ENCODE measurements around the gene SSU72. TPM values are rescaled to one million over a fixed set of nuclear protein-coding genes. Genes with fewer than 3 reads are reported as not detected.
"Not testable (repeated sequence)": the region's sequence is repeated elsewhere in the genome, so short reads cannot be mapped to it uniquely, and the experiment has no call there.

The SSU72 gene
- total RNA-seq, 1 experiment from 2014 or later = 145 TPM

- H3F3A ChIP-seq (ENCODE audit: insufficient read depth, low read depth) = peaks cover 7% of the 10 kb centered on the region; the same call in 1 of the 2 replicates
- H3K27ac ChIP-seq = no peak overlapping the region
- H3K9me2 ChIP-seq (ENCODE audit: insufficient read depth) = no peaks in the 10 kb centered on the region
- H2AFZ ChIP-seq = no peak overlapping the region
- no peaks in the 10 kb centered on the region for H3K9me3 ChIP-seq (ENCODE audit: insufficient read depth, low read depth)
- H3K4me3 ChIP-seq = no peak overlapping the region
- H4K20me1 ChIP-seq (ENCODE audit: insufficient read depth) = no peaks in the 10 kb centered on the region
- BruUV-seq (replicated peaks) = no TSS peak
- CTCF ChIA-PET = no interaction called here
- H3K27me3 ChIP-seq (ENCODE audit: insufficient read depth, low read depth) = peaks cover 18% of the 10 kb centered on the region; the same call in 1 of the 2 replicates
- H3K79me2 ChIP-seq (ENCODE audit: low read depth) = no peaks in the 10 kb centered on the region
- no peaks in the 10 kb centered on the region for H3K36me3 ChIP-seq (ENCODE audit: low read depth)
- H3K4me1 ChIP-seq (replicated peaks; ENCODE audit: insufficient read depth) = no peaks in the 10 kb centered on the region
- DNase-seq = no peak
- TF ChIP-seq, protein P1, sequence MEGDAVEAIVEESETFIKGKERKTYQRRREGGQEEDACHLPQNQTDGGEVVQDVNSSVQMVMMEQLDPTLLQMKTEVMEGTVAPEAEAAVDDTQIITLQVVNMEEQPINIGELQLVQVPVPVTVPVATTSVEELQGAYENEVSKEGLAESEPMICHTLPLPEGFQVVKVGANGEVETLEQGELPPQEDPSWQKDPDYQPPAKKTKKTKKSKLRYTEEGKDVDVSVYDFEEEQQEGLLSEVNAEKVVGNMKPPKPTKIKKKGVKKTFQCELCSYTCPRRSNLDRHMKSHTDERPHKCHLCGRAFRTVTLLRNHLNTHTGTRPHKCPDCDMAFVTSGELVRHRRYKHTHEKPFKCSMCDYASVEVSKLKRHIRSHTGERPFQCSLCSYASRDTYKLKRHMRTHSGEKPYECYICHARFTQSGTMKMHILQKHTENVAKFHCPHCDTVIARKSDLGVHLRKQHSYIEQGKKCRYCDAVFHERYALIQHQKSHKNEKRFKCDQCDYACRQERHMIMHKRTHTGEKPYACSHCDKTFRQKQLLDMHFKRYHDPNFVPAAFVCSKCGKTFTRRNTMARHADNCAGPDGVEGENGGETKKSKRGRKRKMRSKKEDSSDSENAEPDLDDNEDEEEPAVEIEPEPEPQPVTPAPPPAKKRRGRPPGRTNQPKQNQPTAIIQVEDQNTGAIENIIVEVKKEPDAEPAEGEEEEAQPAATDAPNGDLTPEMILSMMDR (conservative IDR thresholded peaks at IDR 0.05) = no peak; the same call in 1 of the 2 replicates
- no peak for TF ChIP-seq EZH2 (IDR thresholded peaks at IDR 0.05; ENCODE audit: low read depth)
- no peak overlapping the region for H3K4me2 ChIP-seq
- intact Hi-C loops (cut with micrococcal nuclease; ENCODE audit: unreplicated experiment) = no loop called here
- POLR2A ChIA-PET (ENCODE audit: unreplicated experiment) = no interaction called here
Observed at GRCh38 chr1:1597275-1597930, 22.7 kb upstream of the SSU72 start.

GRCh38 chr1:1596493-1597274, 22.0 kb upstream of the SSU72 start:
- no TSS peak for BruUV-seq (replicated peaks)
- H3K4me1 ChIP-seq (replicated peaks; ENCODE audit: insufficient read depth) = no peaks in the 10 kb centered on the region
- peaks cover 18% of the 10 kb centered on the region; the same call in 1 of the 2 replicates for H3K27me3 ChIP-seq (ENCODE audit: insufficient read depth, low read depth)
- H3K4me2 ChIP-seq = no peak overlapping the region
- no peaks in the 10 kb centered on the region for H3K36me3 ChIP-seq (ENCODE audit: low read depth)
- no peaks in the 10 kb centered on the region for H3K9me3 ChIP-seq (ENCODE audit: insufficient read depth, low read depth)
- H4K20me1 ChIP-seq (ENCODE audit: insufficient read depth) = no peaks in the 10 kb centered on the region
- no peak overlapping the region for H3K4me3 ChIP-seq
- H3K27ac ChIP-seq = no peak overlapping the region
- H3K79me2 ChIP-seq (ENCODE audit: low read depth) = no peaks in the 10 kb centered on the region
- no peaks in the 10 kb centered on the region for H3F3A ChIP-seq (ENCODE audit: insufficient read depth, low read depth)
- intact Hi-C loops (cut with micrococcal nuclease; ENCODE audit: unreplicated experiment) = no loop called here
- no peak for TF ChIP-seq EZH2 (IDR thresholded peaks at IDR 0.05; ENCODE audit: low read depth)
- TF ChIP-seq, protein P1 (conservative IDR thresholded peaks at IDR 0.05) = no peak
- no peak overlapping the region for H2AFZ ChIP-seq
- no peak for DNase-seq
- no peaks in the 10 kb centered on the region for H3K9me2 ChIP-seq (ENCODE audit: insufficient read depth)
- ChIA-PET CTCF (no interaction called here), POLR2A (ENCODE audit: unreplicated experiment) (no interaction called here)

- H3K4me3 ChIP-seq; H4K20me1 ChIP-seq (ENCODE audit: insufficient read depth); H3K36me3 ChIP-seq (ENCODE audit: low read depth); H3K9me3 ChIP-seq (ENCODE audit: insufficient read depth, low read depth); H3F3A ChIP-seq (ENCODE audit: insufficient read depth, low read depth); H3K4me1 ChIP-seq (replicated peaks; ENCODE audit: insufficient read depth); H3K9me2 ChIP-seq (ENCODE audit: insufficient read depth); intact Hi-C loops (cut with micrococcal nuclease; ENCODE audit: unreplicated experiment); H3K27ac ChIP-seq; DNase-seq; CTCF ChIA-PET; H2AFZ ChIP-seq; H3K4me2 ChIP-seq; POLR2A ChIA-PET (ENCODE audit: unreplicated experiment); BruUV-seq (replicated peaks); H3K79me2 ChIP-seq (ENCODE audit: low read depth): not testable (repeated sequence)
- H3K27me3 ChIP-seq (ENCODE audit: insufficient read depth, low read depth) = peaks cover 18% of the 10 kb centered on the region; the same call in 1 of the 2 replicates
Observed at GRCh38 chr1:1595341-1595740, 20.7 kb upstream of the SSU72 start.
